SHP77 (cell line): ENCODE data around the gene NOD1.
"Not testable (repeated sequence)": the region's sequence is repeated elsewhere in the genome, so short reads cannot be mapped to it uniquely, and the experiment has no call there.

ENCODE experiments used
- DNase-seq, 2 experiments: peaks; one replicate each; lab custom pipeline; 2025; lab: John Stamatoyannopoulos, UW

Gene NOD1

GRCh38 chr7:30478349-30479201 is at the start of gene NOD1:
NOD1 (minus strand) TSS chr7:30478784; CDS start chr7:30456921, 21,863 bp downstream.
- peak; percentile 81 to 90 for DNase-seq

GRCh38 chr7:30527297-30527696 is 48.7 kb upstream of the NOD1 start:
- DNase-seq, result not testable (repeated sequence)

GRCh38 chr7:30526163-30526562 is 47.6 kb upstream of the NOD1 start:
- DNase-seq, result peak in 1 of 2 experiments; percentile 8

- DNase-seq, result no peak
These were observed 46.8 kb upstream of the NOD1 start for GRCh38 chr7:30525429-30525828.

- DNase-seq, result no peak
These were observed 46.0 kb upstream of the NOD1 start for GRCh38 chr7:30524545-30524944.

GRCh38 chr7:30523466-30523865 is 44.9 kb upstream of the NOD1 start:
- DNase-seq, result no peak

GRCh38 chr7:30522159-30522558 is 43.6 kb upstream of the NOD1 start:
- DNase-seq, result no peak

- no peak for DNase-seq
These were observed 42.9 kb upstream of the NOD1 start for GRCh38 chr7:30521532-30521931.

- no peak for DNase-seq
These were observed 40.5 kb upstream of the NOD1 start for GRCh38 chr7:30519122-30519521.

- no peak for DNase-seq
These were observed 37.2 kb upstream of the NOD1 start for GRCh38 chr7:30515761-30516160.

- no peak for DNase-seq
These were observed 36.2 kb upstream of the NOD1 start for GRCh38 chr7:30514776-30515175.

- no peak for DNase-seq
These were observed 35.6 kb upstream of the NOD1 start for GRCh38 chr7:30514177-30514576.

GRCh38 chr7:30513762-30514161 is 35.2 kb upstream of the NOD1 start:
- no peak for DNase-seq

GRCh38 chr7:30511973-30512662 is 33.5 kb upstream of the NOD1 start:
- no peak for DNase-seq

- DNase-seq, result no peak
These were observed 32.9 kb upstream of the NOD1 start for GRCh38 chr7:30511494-30511893.

- DNase-seq, result peak in 1 of 2 experiments; percentile 19
These were observed 31.8 kb upstream of the NOD1 start for GRCh38 chr7:30510124-30511075.

- not testable (repeated sequence) for DNase-seq
These were observed 30.7 kb upstream of the NOD1 start for GRCh38 chr7:30509171-30509857.

GRCh38 chr7:30507346-30507900 is 28.8 kb upstream of the NOD1 start:
- DNase-seq, result not testable (repeated sequence)

GRCh38 chr7:30505174-30505697 is 26.7 kb upstream of the NOD1 start:
- DNase-seq, result peak in 1 of 2 experiments; percentile 21

- peak; percentile 100 for DNase-seq
These were observed 26.0 kb upstream of the NOD1 start, which contains the start of gene GGCT for GRCh38 chr7:30504301-30505173. GGCT (minus strand) TSS chr7:30504829; CDS start chr7:30504709, 120 bp downstream.
